HepG2 (cell line): ENCODE results near the gene KIF2C. TPM values are rescaled to one million over a fixed set of nuclear protein-coding genes. Genes with fewer than 3 reads are reported as not detected.
A peak's percentile ranks its signal among the peaks of the same experiment; 100 is the strongest.

Experiments used
- ATAC-seq: fragments of 200-7000 bp; cut with Tn5 transposase; 3 replicates; pipeline ENCODE4 v1.9.1; 2020; ENCODE audit warnings: mild to moderate bottlenecking, moderate library complexity
- BruUV-seq: library from RNA; stranded (reverse); fragments of 400-500 nt; replicated peaks from 2 replicates; lab custom pipeline; 2021; lab: Mats Ljungman, UMichigan
- CTCF ChIA-PET: fragments of 300-600 bp; formaldehyde crosslinking; extraction: SDS; loops from one replicate; lab custom pipeline; 2021; ENCODE audit warnings: low total read pairs, inconsistent platforms, low intra/inter-chr PET ratio; lab: Yijun Ruan, JAX
- POLR2A ChIA-PET: fragments of 350-600 bp; sonication (Branson Sonifier 250); formaldehyde crosslinking; loops from one replicate; lab custom pipeline; 2020; ENCODE audit warnings: antibody characterized with exemption, inconsistent platforms; lab: Yijun Ruan, JAX
- DNase-seq: peaks from one replicate; pipeline ENCODE4 v3.0.0-alpha.2; 2015; ENCODE audit warnings: low spot score
- FAIRE-seq: peaks from 3 replicates; lab custom pipeline; 2011; peaks lifted over from hg19 to GRCh38; lab: Jason Lieb, UNC
- H2AFZ ChIP-seq: one replicate; pipeline ENCODE4 v1.6.1; 2011; ENCODE audit warnings: low read length, inconsistent platforms
- H3K27ac ChIP-seq: fragments of 300-600 bp; 3 replicates; pipeline ENCODE4 v1.8.0; 2011; ENCODE audit warnings: mixed run types, mild to moderate bottlenecking, mixed read lengths, low read length, inconsistent platforms; ENCODE audit not compliant: insufficient read depth; ENCODE audit errors: extremely low read length
- H3K27me3 ChIP-seq, 2 experiments: fragments of 200-600 bp in 1 of 2; 2 replicates in 1 of 2; 3 replicates in 1 of 2; pipeline versions ENCODE4 v1.6.0 to v1.8.0; 2011; ENCODE audit warnings: low read length in 2 of 2, mild to moderate bottlenecking in 2 of 2, moderate library complexity in 2 of 2, inconsistent platforms in 1 of 2; ENCODE audit not compliant: insufficient read depth in 2 of 2, control insufficient read depth in 1 of 2
- H3K36me3 ChIP-seq, 2 experiments: fragments of 200-600 bp in 1 of 2; replicated peaks in 1 of 2; 2 replicates in 1 of 2; 3 replicates in 1 of 2; pipeline versions ENCODE4 v1.5.1 to v1.8.0; 2011; ENCODE audit warnings: low read length in 2 of 2, inconsistent platforms in 1 of 2; ENCODE audit not compliant: insufficient read depth in 2 of 2, control insufficient read depth in 1 of 2
- H3K4me1 ChIP-seq: 2 replicates; pipeline ENCODE4 v1.5.1; 2012; ENCODE audit warnings: low read length, inconsistent platforms; ENCODE audit not compliant: insufficient read depth
- H3K4me2 ChIP-seq: 2 replicates; pipeline ENCODE4 v1.6.0; 2011; ENCODE audit warnings: low read depth, low read length, inconsistent platforms
- H3K4me3 ChIP-seq, 3 experiments: fragments of 200-600 bp in 1 of 3; sonication (generic), shearing (Covaris generic) in 1 of 3; replicated peaks in 1 of 3; 2 replicates each; pipeline ENCODE4 v1.5.1; 2011 to 2016; ENCODE audit warnings: low read length in 3 of 3, inconsistent platforms in 2 of 3, low read depth in 2 of 3, mild to moderate bottlenecking in 2 of 3, control low read depth in 1 of 3, mixed read lengths in 1 of 3; ENCODE audit not compliant: insufficient read depth in 1 of 3
- H3K79me2 ChIP-seq: one replicate; pipeline ENCODE4 v1.6.1; 2011; ENCODE audit warnings: low read length, inconsistent platforms; ENCODE audit not compliant: insufficient read depth
- H3K9ac ChIP-seq: 2 replicates; pipeline ENCODE4 v1.6.0; 2011; ENCODE audit warnings: mild to moderate bottlenecking, low read depth, low read length, inconsistent platforms; ENCODE audit not compliant: insufficient read depth
- H3K9me3 ChIP-seq: 2 replicates; pipeline ENCODE4 v1.5.1; 2012; ENCODE audit warnings: mild to moderate bottlenecking, low read length
- H4K20me1 ChIP-seq: 2 replicates; pipeline ENCODE4 v1.6.0; 2011; ENCODE audit warnings: inconsistent platforms, mild to moderate bottlenecking, low read length, moderate library complexity; ENCODE audit not compliant: insufficient read depth
- BCL6 ChIP-seq: IDR thresholded peaks from 2 replicates; pipeline ENCODE4 v1.6.1; 2016; ENCODE audit warnings: missing genetic modification reagents, missing compliant biosample characterization
- ELF1 ChIP-seq: sonication (generic); formaldehyde crosslinking; IDR thresholded peaks from 2 replicates; pipeline ENCODE4 v1.4.0; 2020; ENCODE audit warnings: missing genetic modification reagents
- HCFC1 ChIP-seq: fragments of 150-350 bp; IDR thresholded peaks from 2 replicates; pipeline ENCODE4 v1.6.1; 2014; ENCODE audit warnings: low read depth, low read length
- ISL2 ChIP-seq: sonication (generic); formaldehyde crosslinking; IDR thresholded peaks from 2 replicates; pipeline ENCODE4 v1.5.0; 2020; ENCODE audit warnings: missing genetic modification reagents
- ISX ChIP-seq: sonication (generic); formaldehyde crosslinking; conservative IDR thresholded peaks from 2 replicates; pipeline ENCODE4 v1.5.0; 2020; ENCODE audit warnings: missing genetic modification reagents
- KAT8 ChIP-seq: IDR thresholded peaks from 2 replicates; pipeline ENCODE4 v1.6.1; 2016; ENCODE audit warnings: missing genetic modification reagents, missing compliant biosample characterization
- KLF9 ChIP-seq: IDR thresholded peaks from 2 replicates; pipeline ENCODE4 v1.6.1; 2016; ENCODE audit warnings: low read depth
- RAD51 ChIP-seq: fragments of 450-650 bp; IDR thresholded peaks from 2 replicates; pipeline ENCODE4 v1.6.1; 2016; ENCODE audit warnings: borderline replicate concordance
- REPIN1 ChIP-seq: sonication (generic); formaldehyde crosslinking; IDR thresholded peaks from 2 replicates; pipeline ENCODE4 v1.8.0; 2022; ENCODE audit warnings: missing genetic modification reagents, low read depth, mild to moderate bottlenecking, borderline replicate concordance
- SRF ChIP-seq: IDR thresholded peaks from 2 replicates; pipeline ENCODE4 v1.6.1; 2011; ENCODE audit warnings: mild to moderate bottlenecking, low read depth, low read length, moderate library complexity
- ZNF253 ChIP-seq: sonication (generic); formaldehyde crosslinking; IDR thresholded peaks from 2 replicates; pipeline ENCODE4 v1.8.0; 2022; ENCODE audit warnings: mild to moderate bottlenecking, missing genetic modification reagents, borderline replicate concordance
- ZNF296 ChIP-seq: sonication (generic); formaldehyde crosslinking; conservative IDR thresholded peaks from 2 replicates; pipeline ENCODE4 v1.5.0; 2020; ENCODE audit warnings: mild to moderate bottlenecking, missing genetic modification reagents
- ZNF331 ChIP-seq: sonication (generic); formaldehyde crosslinking; IDR thresholded peaks from 2 replicates; pipeline ENCODE4 v1.4.0; 2020; ENCODE audit warnings: missing genetic modification reagents
- ZNF496 ChIP-seq: sonication (generic); formaldehyde crosslinking; IDR thresholded peaks from 2 replicates; pipeline ENCODE4 v1.8.1; 2023; ENCODE audit warnings: mild to moderate bottlenecking, moderate library complexity, missing genetic modification reagents; ENCODE audit not compliant: insufficient replicate concordance
- ZNF550 ChIP-seq: sonication (generic); formaldehyde crosslinking; IDR thresholded peaks from 2 replicates; pipeline ENCODE4 v1.4.0; 2020; ENCODE audit warnings: mild to moderate bottlenecking, missing genetic modification reagents, borderline replicate concordance
- ZNF564 ChIP-seq: sonication (generic); formaldehyde crosslinking; IDR thresholded peaks from 2 replicates; pipeline ENCODE4 v1.8.1; 2023; ENCODE audit warnings: mild to moderate bottlenecking, missing genetic modification reagents
- ZNF615 ChIP-seq: sonication (generic); formaldehyde crosslinking; IDR thresholded peaks from 2 replicates; pipeline ENCODE4 v1.5.0; 2020; ENCODE audit warnings: mild to moderate bottlenecking, missing genetic modification reagents, borderline replicate concordance
- ZNF768 ChIP-seq: sonication (generic); formaldehyde crosslinking; IDR thresholded peaks from 2 replicates; pipeline ENCODE4 v1.4.0; 2020; ENCODE audit warnings: missing genetic modification reagents
- ZNF773 ChIP-seq: sonication (generic); formaldehyde crosslinking; IDR thresholded peaks from 2 replicates; pipeline ENCODE4 v1.4.0; 2020; ENCODE audit warnings: missing genetic modification reagents, borderline replicate concordance
- WGBS: methylation state at CpG from one replicate; pipeline ENCODE4 v1.1.6; 2017; ENCODE audit warnings: low lambda C conversion rate; 5-methylcytosine and 5-hydroxymethylcytosine counted together
- in situ Hi-C: cut with HindIII; loops from 2 replicates; pipeline ENCODE4 v1.10.0; 2017; ENCODE audit warnings: low pct_unique_long_range_greater_than_20kb; ENCODE audit not compliant: extremely low pct_ligation_motif_present
- intact Hi-C: fragments of 100-400 bp; cut with micrococcal nuclease; formaldehyde crosslinking; loops from one replicate; pipeline ENCODE4 v1.10.0; 2022; ENCODE audit not compliant: unreplicated experiment
- polyA plus RNA-seq, 8 experiments: library from polyadenylated mRNA; depleted of rRNA in 3 of 8; stranded (reverse) in 7 of 8; unstranded in 1 of 8; fragments of >200 nt; fragmentation: Illumina TruSeq in 4 of 8; extraction: Trizol in 4 of 8; gene quantifications; 2 replicates each; pipeline versions ENCODE4 v1.2.1 to v1.2.3, GENCODE V29; 2011 to 2016; ENCODE audit warnings: low read depth in 4 of 8, missing spikeins in 1 of 8, mixed read lengths in 1 of 8; ENCODE audit not compliant: insufficient read depth in 1 of 8
- total RNA-seq, 5 experiments: library from RNA; depleted of rRNA; stranded (reverse); fragments of >200 nt; fragmentation: Illumina TruSeq; extraction: Trizol; gene quantifications; 2 replicates each; pipeline ENCODE4 v1.2.3, GENCODE V29; 2016; ENCODE audit warnings: low read depth in 1 of 5
- TF ChIP-seq, protein P1 (sequence below): sonication (generic); formaldehyde crosslinking; IDR thresholded peaks from 2 replicates; pipeline ENCODE4 v1.9.0; 2021; ENCODE audit warnings: missing genetic modification reagents, mild to moderate bottlenecking, borderline replicate concordance
- TF ChIP-seq, protein P2 (sequence below): IDR thresholded peaks from 2 replicates; pipeline ENCODE4 v1.6.1; 2012; ENCODE audit warnings: inconsistent platforms
- TF ChIP-seq, protein P3 (sequence below): sonication (generic); formaldehyde crosslinking; conservative IDR thresholded peaks from 2 replicates; pipeline ENCODE4 v1.8.0; 2022; ENCODE audit warnings: missing genetic modification reagents

The KIF2C gene
- total and polyA plus RNA-seq, 2 of the 13 experiments (the other 11 are each of a cell fraction or from before 2014, with no cell fraction given), result 29.7 to 53.7 TPM

DNA sequence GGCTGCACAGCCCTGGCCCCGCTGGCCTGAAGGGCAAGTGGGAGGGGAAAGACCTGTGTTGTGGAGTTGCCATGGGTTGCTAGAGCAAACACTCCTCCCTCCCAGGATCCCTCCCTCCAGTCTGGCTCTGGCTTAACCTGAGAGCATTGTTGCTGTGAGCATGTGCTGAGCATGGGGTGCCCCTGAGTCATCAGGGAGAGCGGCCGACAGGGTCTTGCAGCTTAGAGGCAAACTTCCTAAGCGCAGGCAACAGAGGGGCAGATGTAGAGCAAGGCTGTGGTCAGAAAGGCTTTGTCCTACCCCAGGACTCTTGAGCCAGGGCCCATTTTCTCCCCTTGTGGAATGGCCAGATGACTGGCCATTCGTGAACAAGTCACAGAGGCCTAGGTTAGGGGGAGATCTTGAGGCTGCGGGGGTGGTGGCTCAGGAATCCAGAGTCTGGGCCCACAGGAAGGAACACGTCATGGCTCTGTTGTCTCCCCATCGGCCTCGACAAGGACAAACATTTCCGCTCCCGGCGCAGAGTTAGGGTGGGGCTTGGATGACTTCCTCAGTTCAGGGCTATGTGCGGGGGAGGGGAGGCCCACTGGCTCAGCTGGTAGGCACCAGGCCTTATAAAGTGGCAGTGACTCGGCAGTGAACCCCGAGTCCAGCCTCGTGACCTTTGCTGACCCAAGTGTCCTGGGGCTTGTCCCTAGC is 67.9 kb downstream of the KIF2C start:
- ChIA-PET CTCF (no interaction called here), POLR2A (interaction anchor here (0.8 to 12.9 kb wide), 18 partner anchors 9 to 693 kb away, joined by 3 to 570 read pairs (median 21); partner anchors contain the start of genes BEST4, EIF2B3, HECTD3 and MMACHC)
- Histone ChIP-seq H3K79me2 (peaks cover 11% of the 10 kb centered on the region), H4K20me1 (no peaks in the 10 kb centered on the region), H3K4me1 (peaks cover 73% of the 10 kb centered on the region), H3K36me3 (peaks cover 5 to 33% of the 10 kb centered on the region in 2 experiments; a peak in 3 of 5 replicates), H3K9me3 (no peaks in the 10 kb centered on the region), H3K4me3 (peak overlapping the region; percentile 70 to 87 (median 78); a peak in 5 of 6 replicates), H3K27ac (peak overlapping the region; percentile 100), H3K27me3 (no peaks in the 10 kb centered on the region), H3K9ac (peak overlapping the region; percentile 99), H3K4me2 (peak overlapping the region; percentile 98), H2AFZ (no peak overlapping the region)
- in situ Hi-C loops, result no loop called here
- peak; percentile 83 for ATAC-seq
- DNase-seq, result peak; percentile 98
- intact Hi-C loops, result loop anchor here (2.0 kb wide), 2 partner anchors 15 to 19 kb away; no protein-coding TSS in a partner anchor
- FAIRE-seq, result peak; percentile 97
- TSS peak; percentile 30 for BruUV-seq
- WGBS, result 0% methylated on average over 3 of the region's 16 CpGs
- TF ChIP-seq ELF1 (CRISPR knock-in tag) (peak; percentile 53; the same call in 1 of the 2 replicates), BCL6 (CRISPR knock-in tag) (peak; percentile 33; the same call in 1 of the 2 replicates), KAT8 (CRISPR knock-in tag) (no peak; the same call in 1 of the 2 replicates), KLF9 (CRISPR knock-in tag) (no peak), ZNF768 (CRISPR knock-in tag) (no peak; the same call in 1 of the 2 replicates), HCFC1 (no peak), ZNF564 (CRISPR knock-in tag) (no peak; the same call in 1 of the 2 replicates), ZNF296 (CRISPR knock-in tag) (no peak), ZNF550 (peak; percentile 94; the same call in 1 of the 2 replicates), SRF (no peak), ZNF253 (peak; percentile 72; the same call in 1 of the 2 replicates), ISL2 (CRISPR knock-in tag) (no peak; the same call in 1 of the 2 replicates), ISX (CRISPR knock-in tag) (no peak), ZNF496 (CRISPR knock-in tag) (no peak), RAD51 (no peak), ZNF773 (CRISPR knock-in tag) (no peak), REPIN1 (CRISPR knock-in tag) (peak; percentile 72), ZNF615 (CRISPR knock-in tag) (0 out of 2 replicates have a peak, but pooled peaks have one; percentile 12), ZNF331 (CRISPR knock-in tag) (peak; percentile 49; the same call in 1 of the 2 replicates)
- TF ChIP-seq, protein P1, sequence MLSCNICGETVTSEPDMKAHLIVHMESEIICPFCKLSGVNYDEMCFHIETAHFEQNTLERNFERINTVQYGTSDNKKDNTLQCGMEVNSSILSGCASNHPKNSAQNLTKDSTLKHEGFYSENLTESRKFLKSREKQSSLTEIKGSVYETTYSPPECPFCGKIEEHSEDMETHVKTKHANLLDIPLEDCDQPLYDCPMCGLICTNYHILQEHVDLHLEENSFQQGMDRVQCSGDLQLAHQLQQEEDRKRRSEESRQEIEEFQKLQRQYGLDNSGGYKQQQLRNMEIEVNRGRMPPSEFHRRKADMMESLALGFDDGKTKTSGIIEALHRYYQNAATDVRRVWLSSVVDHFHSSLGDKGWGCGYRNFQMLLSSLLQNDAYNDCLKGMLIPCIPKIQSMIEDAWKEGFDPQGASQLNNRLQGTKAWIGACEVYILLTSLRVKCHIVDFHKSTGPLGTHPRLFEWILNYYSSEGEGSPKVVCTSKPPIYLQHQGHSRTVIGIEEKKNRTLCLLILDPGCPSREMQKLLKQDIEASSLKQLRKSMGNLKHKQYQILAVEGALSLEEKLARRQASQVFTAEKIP (CRISPR knock-in tag), result no peak
- TF ChIP-seq, protein P2, sequence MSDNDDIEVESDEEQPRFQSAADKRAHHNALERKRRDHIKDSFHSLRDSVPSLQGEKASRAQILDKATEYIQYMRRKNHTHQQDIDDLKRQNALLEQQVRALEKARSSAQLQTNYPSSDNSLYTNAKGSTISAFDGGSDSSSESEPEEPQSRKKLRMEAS, result peak; percentile 99
- TF ChIP-seq, protein P3, sequence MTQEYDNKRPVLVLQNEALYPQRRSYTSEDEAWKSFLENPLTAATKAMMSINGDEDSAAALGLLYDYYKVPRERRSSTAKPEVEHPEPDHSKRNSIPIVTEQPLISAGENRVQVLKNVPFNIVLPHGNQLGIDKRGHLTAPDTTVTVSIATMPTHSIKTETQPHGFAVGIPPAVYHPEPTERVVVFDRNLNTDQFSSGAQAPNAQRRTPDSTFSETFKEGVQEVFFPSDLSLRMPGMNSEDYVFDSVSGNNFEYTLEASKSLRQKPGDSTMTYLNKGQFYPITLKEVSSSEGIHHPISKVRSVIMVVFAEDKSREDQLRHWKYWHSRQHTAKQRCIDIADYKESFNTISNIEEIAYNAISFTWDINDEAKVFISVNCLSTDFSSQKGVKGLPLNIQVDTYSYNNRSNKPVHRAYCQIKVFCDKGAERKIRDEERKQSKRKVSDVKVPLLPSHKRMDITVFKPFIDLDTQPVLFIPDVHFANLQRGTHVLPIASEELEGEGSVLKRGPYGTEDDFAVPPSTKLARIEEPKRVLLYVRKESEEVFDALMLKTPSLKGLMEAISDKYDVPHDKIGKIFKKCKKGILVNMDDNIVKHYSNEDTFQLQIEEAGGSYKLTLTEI (CRISPR knock-in tag), result no peak
